H9 (cell line): ENCODE data around the gene MMAA. TPM values are rescaled to one million over a fixed set of nuclear protein-coding genes. Genes with fewer than 3 reads are reported as not detected.

Source experiments
- DNase-seq: peaks from one replicate; pipeline ENCODE4 v3.0.0-alpha.2; 2017
- H2AFZ ChIP-seq: one replicate; pipeline ENCODE4 v1.6.1; 2013; ENCODE audit warnings: mild to moderate bottlenecking, low read length, control low read depth, moderate library complexity
- H2AK5ac ChIP-seq: 2 replicates; pipeline ENCODE4 v1.6.1; 2013; ENCODE audit warnings: low read length, control low read depth, mixed read lengths; ENCODE audit not compliant: insufficient read length
- H2BK120ac ChIP-seq: one replicate; pipeline ENCODE4 v1.6.1; 2013; ENCODE audit warnings: low read depth, mild to moderate bottlenecking, low read length, control low read depth, inconsistent platforms; ENCODE audit not compliant: poor library complexity, severe bottlenecking
- H2BK12ac ChIP-seq: 2 replicates; pipeline ENCODE4 v1.6.1; 2013; ENCODE audit warnings: low read length, control low read depth, mixed read lengths, low read depth; ENCODE audit not compliant: insufficient read length
- H2BK15ac ChIP-seq: 2 replicates; pipeline ENCODE4 v1.6.1; 2013; ENCODE audit warnings: low read depth, low read length, control low read depth
- H2BK20ac ChIP-seq: one replicate; pipeline ENCODE4 v1.6.1; 2013; ENCODE audit warnings: low read depth, mild to moderate bottlenecking, low read length, control low read depth, inconsistent platforms; ENCODE audit not compliant: poor library complexity, severe bottlenecking
- H2BK5ac ChIP-seq: 2 replicates; pipeline ENCODE4 v1.6.1; 2013; ENCODE audit warnings: low read length, control low read depth, mixed read lengths; ENCODE audit not compliant: insufficient read length
- H3K14ac ChIP-seq: 2 replicates; pipeline ENCODE4 v1.6.1; 2013; ENCODE audit warnings: low read length, control low read depth; ENCODE audit not compliant: insufficient read depth
- H3K18ac ChIP-seq: 2 replicates; pipeline ENCODE4 v1.6.1; 2013; ENCODE audit warnings: low read depth, mild to moderate bottlenecking, mixed read lengths, low read length, control low read depth; ENCODE audit not compliant: insufficient read length
- H3K23ac ChIP-seq: 2 replicates; pipeline ENCODE4 v1.6.1; 2013; ENCODE audit warnings: low read length, control low read depth, mixed read lengths, low read depth; ENCODE audit not compliant: insufficient read length
- H3K23me2 ChIP-seq: 2 replicates; pipeline ENCODE4 v1.6.1; 2013; ENCODE audit warnings: low read depth, mild to moderate bottlenecking, mixed read lengths, low read length, control low read depth; ENCODE audit not compliant: insufficient read length, poor library complexity, severe bottlenecking
- H3K27ac ChIP-seq: 2 replicates; pipeline ENCODE4 v1.5.1; 2013; ENCODE audit warnings: low read length, control low read depth, mixed read lengths, low read depth; ENCODE audit not compliant: insufficient read length
- H3K27me3 ChIP-seq: 2 replicates; pipeline ENCODE4 v1.6.1; 2013; ENCODE audit warnings: low read length, control low read depth, inconsistent platforms; ENCODE audit not compliant: insufficient read depth
- H3K4ac ChIP-seq: 2 replicates; pipeline ENCODE4 v1.6.1; 2013; ENCODE audit warnings: low read depth, mild to moderate bottlenecking, control low read depth, inconsistent platforms, low read length, moderate library complexity
- H3K4me1 ChIP-seq: 2 replicates; pipeline ENCODE4 v1.6.1; 2013; ENCODE audit warnings: low read length, control low read depth, inconsistent platforms; ENCODE audit not compliant: insufficient read depth
- H3K4me2 ChIP-seq: 2 replicates; pipeline ENCODE4 v1.6.1; 2013; ENCODE audit warnings: low read length, control low read depth, mixed read lengths; ENCODE audit not compliant: insufficient read length, insufficient read depth
- H3K56ac ChIP-seq: 2 replicates; pipeline ENCODE4 v1.6.1; 2013; ENCODE audit warnings: low read depth, mild to moderate bottlenecking, mixed read lengths, low read length, control low read depth; ENCODE audit not compliant: insufficient read length
- H3K79me1 ChIP-seq: 2 replicates; pipeline ENCODE4 v1.6.1; 2013; ENCODE audit warnings: low read depth, mild to moderate bottlenecking, moderate library complexity, low read length, control low read depth, inconsistent platforms; ENCODE audit not compliant: insufficient read depth, poor library complexity, severe bottlenecking
- H3K79me2 ChIP-seq: 2 replicates; pipeline ENCODE4 v1.6.1; 2013; ENCODE audit warnings: low read length, control low read depth, inconsistent platforms; ENCODE audit not compliant: insufficient read depth
- H3K9ac ChIP-seq: 2 replicates; pipeline ENCODE4 v1.6.1; 2013; ENCODE audit warnings: low read length, control low read depth, mixed read lengths; ENCODE audit not compliant: insufficient read length; ENCODE audit errors: extremely low read depth
- H3K9me3 ChIP-seq: one replicate; pipeline ENCODE4 v1.6.1; 2013; ENCODE audit warnings: low read depth, low read length, inconsistent platforms; ENCODE audit not compliant: control insufficient read depth
- H3T11ph ChIP-seq: one replicate; pipeline ENCODE4 v1.6.1; 2013; ENCODE audit warnings: mild to moderate bottlenecking, low read length, control low read depth, inconsistent platforms
- H4K20me1 ChIP-seq: one replicate; pipeline ENCODE4 v1.6.1; 2013; ENCODE audit not compliant: control insufficient read depth, insufficient read length, insufficient read depth
- H4K5ac ChIP-seq: 2 replicates; pipeline ENCODE4 v1.6.1; 2013; ENCODE audit warnings: low read depth, mild to moderate bottlenecking, mixed read lengths, low read length, control low read depth; ENCODE audit not compliant: insufficient read length
- H4K8ac ChIP-seq: replicated peaks from 2 replicates; pipeline ENCODE4 v1.6.1; 2013; ENCODE audit warnings: low read length, control low read depth, mixed read lengths, low read depth; ENCODE audit not compliant: insufficient read length
- H4K91ac ChIP-seq: 2 replicates; pipeline ENCODE4 v1.6.1; 2013; ENCODE audit warnings: low read depth, mild to moderate bottlenecking, moderate library complexity, mixed read lengths, low read length, control low read depth; ENCODE audit not compliant: insufficient read length
- H3K27ac Mint-ChIP-seq, 3 experiments: 2 replicates in 2 of 3; 3 replicates in 1 of 3; pipeline ENCODE4 v1.8.0; 2020 to 2021; ENCODE audit warnings: mixed read lengths in 3 of 3, mild to moderate bottlenecking in 1 of 3, moderate library complexity in 1 of 3
- H3K27me3 Mint-ChIP-seq: 2 replicates; pipeline ENCODE4 v1.8.0; 2021; ENCODE audit warnings: low read depth, mild to moderate bottlenecking, moderate library complexity, mixed read lengths
- H3K36me3 Mint-ChIP-seq, 3 experiments: 2 replicates in 2 of 3; 3 replicates in 1 of 3; pipeline ENCODE4 v1.8.0; 2020 to 2021; ENCODE audit warnings: low read depth in 3 of 3, mixed read lengths in 3 of 3; ENCODE audit not compliant: insufficient read depth in 1 of 3
- H3K4me1 Mint-ChIP-seq, 2 experiments: 2 replicates each; pipeline ENCODE4 v1.8.0; 2020; ENCODE audit warnings: mixed read lengths in 2 of 2
- H3K4me3 Mint-ChIP-seq, 2 experiments: 2 replicates in 1 of 2; 3 replicates in 1 of 2; pipeline ENCODE4 v1.8.0; 2020 to 2021; ENCODE audit warnings: mild to moderate bottlenecking in 2 of 2, mixed read lengths in 2 of 2, moderate library complexity in 1 of 2
- H3K9me3 Mint-ChIP-seq, 2 experiments: 2 replicates in 1 of 2; 3 replicates in 1 of 2; pipeline ENCODE4 v1.8.0; 2020; ENCODE audit warnings: mild to moderate bottlenecking in 2 of 2, mixed read lengths in 2 of 2, moderate library complexity in 1 of 2
- CTCF ChIP-seq: fragments of 200-600 bp; sonication (generic); conservative IDR thresholded peaks from 3 replicates; pipeline ENCODE4 v1.8.0; 2021; ENCODE audit warnings: antibody characterized with exemption, mild to moderate bottlenecking
- WGBS: extraction: QIAGEN DNeasy Blood & Tissue Kit; methylation state at CpG from one replicate; pipeline ENCODE4 v1.1.7; 2013; ENCODE audit warnings: missing lambda C conversion rate, low lambda C conversion rate, mixed read lengths; ENCODE audit not compliant: insufficient read length; ENCODE audit errors: extremely low coverage; 5-methylcytosine and 5-hydroxymethylcytosine counted together
- total RNA-seq: library from RNA; stranded (reverse); gene quantifications from 2 replicates; pipeline ENCODE4 v1.2.1, GENCODE V29; 2021

The MMAA gene
- total RNA-seq, 1 experiment from 2014 or later, result 3.0 TPM

- Mint-ChIP-seq H3K36me3 (peaks cover 0 to 6% (median 0%) of the 10 kb centered on the region in 3 experiments; a peak in 1 of 7 replicates), H3K27ac (no peak overlapping the region), H3K4me3 (no peak overlapping the region), H3K27me3 (no peaks in the 10 kb centered on the region), H3K9me3 (peaks cover 0 to 11% of the 10 kb centered on the region in 2 experiments; a peak in 1 of 5 replicates), H3K4me1 (peaks cover 4% of the 10 kb centered on the region in 2 experiments; a peak in 3 of 4 replicates)
- Histone ChIP-seq H2AFZ (no peak overlapping the region), H4K91ac (no peak overlapping the region), H2BK120ac (no peak overlapping the region), H2BK12ac (no peak overlapping the region), H2BK15ac (no peak overlapping the region), H3K4ac (no peak overlapping the region), H4K20me1 (no peaks in the 10 kb centered on the region), H2BK20ac (no peak overlapping the region), H4K5ac (no peak overlapping the region), H3K23ac (no peak overlapping the region), H3K9ac (no peak overlapping the region), H3K27me3 (no peaks in the 10 kb centered on the region), H3K79me1 (no peaks in the 10 kb centered on the region), H3K4me2 (no peak overlapping the region), H3K27ac (no peak overlapping the region), H3K9me3 (no peaks in the 10 kb centered on the region), H3T11ph (no peak overlapping the region), H3K56ac (no peak overlapping the region), H3K14ac (no peak overlapping the region), H2AK5ac (no peak overlapping the region), H3K79me2 (no peaks in the 10 kb centered on the region), H4K8ac (no peak overlapping the region), H3K4me1 (no peaks in the 10 kb centered on the region), H3K23me2 (no peaks in the 10 kb centered on the region), H2BK5ac (no peak overlapping the region), H3K18ac (no peak overlapping the region)
- DNase-seq, result peak; percentile 55
- TF ChIP-seq CTCF, result peak; percentile 86
- no CpG with 5 or more reads among the region's 4 CpGs for WGBS
Observed at GRCh38 chr4:145609481-145610427, 9.4 kb upstream of the MMAA start.
